Measurements from ENCODE around the gene SYNM.

SYNM gene

GRCh38 chr15:99124641-99125040 is 19.8 kb downstream of the SYNM start:
- TF ChIP-seq TAF1 (IDR thresholded peaks at IDR 0.05; ENCODE audit: borderline replicate concordance, insufficient read depth, low read length) (no peak), SIN3A (IDR thresholded peaks at IDR 0.05; ENCODE audit: borderline replicate concordance, insufficient read depth, low read length) (no peak), POLR2AphosphoS5 (IDR thresholded peaks at IDR 0.05; ENCODE audit: low read depth, low read length) (no peak)
- TF ChIP-seq, protein P1, sequence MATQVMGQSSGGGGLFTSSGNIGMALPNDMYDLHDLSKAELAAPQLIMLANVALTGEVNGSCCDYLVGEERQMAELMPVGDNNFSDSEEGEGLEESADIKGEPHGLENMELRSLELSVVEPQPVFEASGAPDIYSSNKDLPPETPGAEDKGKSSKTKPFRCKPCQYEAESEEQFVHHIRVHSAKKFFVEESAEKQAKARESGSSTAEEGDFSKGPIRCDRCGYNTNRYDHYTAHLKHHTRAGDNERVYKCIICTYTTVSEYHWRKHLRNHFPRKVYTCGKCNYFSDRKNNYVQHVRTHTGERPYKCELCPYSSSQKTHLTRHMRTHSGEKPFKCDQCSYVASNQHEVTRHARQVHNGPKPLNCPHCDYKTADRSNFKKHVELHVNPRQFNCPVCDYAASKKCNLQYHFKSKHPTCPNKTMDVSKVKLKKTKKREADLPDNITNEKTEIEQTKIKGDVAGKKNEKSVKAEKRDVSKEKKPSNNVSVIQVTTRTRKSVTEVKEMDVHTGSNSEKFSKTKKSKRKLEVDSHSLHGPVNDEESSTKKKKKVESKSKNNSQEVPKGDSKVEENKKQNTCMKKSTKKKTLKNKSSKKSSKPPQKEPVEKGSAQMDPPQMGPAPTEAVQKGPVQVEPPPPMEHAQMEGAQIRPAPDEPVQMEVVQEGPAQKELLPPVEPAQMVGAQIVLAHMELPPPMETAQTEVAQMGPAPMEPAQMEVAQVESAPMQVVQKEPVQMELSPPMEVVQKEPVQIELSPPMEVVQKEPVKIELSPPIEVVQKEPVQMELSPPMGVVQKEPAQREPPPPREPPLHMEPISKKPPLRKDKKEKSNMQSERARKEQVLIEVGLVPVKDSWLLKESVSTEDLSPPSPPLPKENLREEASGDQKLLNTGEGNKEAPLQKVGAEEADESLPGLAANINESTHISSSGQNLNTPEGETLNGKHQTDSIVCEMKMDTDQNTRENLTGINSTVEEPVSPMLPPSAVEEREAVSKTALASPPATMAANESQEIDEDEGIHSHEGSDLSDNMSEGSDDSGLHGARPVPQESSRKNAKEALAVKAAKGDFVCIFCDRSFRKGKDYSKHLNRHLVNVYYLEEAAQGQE (IDR thresholded peaks at IDR 0.05; ENCODE audit: insufficient read depth in 1 of 2, low read depth in 2 of 2, low read length in 2 of 2) = no peak

DNA sequence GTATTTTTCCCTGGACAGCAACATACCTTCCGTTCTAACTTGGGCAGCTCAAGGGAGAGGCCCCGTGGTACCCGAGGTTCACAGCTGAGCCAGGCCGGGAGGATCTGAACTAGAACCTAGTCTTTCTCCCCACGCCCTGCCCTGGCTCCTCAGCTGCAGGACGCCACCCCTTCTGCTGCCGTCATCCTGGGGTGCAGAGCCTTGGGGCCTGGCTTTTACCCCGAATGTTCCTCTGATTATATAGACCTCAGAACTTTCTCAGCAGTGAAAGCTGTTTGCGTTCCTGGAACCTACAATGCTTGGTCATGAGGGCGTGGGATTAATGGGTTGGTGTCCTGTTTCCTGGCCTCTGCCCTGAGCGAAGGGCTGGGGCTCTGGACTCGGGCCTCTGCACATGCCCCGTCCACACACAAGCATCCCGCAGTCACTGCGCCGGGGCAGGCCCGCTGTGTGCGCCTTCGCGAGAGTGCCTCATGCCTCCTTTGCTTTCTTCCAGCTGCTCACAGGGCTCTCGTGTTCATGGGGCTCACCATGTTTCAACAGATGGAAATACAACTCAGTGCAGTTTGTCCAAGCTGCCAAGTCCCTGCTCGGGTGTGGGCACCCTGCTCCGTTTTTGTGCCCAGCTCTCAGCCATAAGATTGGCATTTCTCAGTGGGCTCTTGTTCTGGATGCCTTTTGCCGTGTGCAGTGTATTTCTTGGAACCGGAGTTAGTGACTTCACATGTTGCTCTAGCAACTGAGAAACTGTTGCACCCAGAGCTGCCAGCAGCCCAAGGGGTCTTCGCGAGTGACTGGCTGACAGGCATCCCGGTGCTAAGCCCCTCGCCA is 20.4 kb downstream of the SYNM start:
- TF ChIP-seq, protein P1 (IDR thresholded peaks at IDR 0.05; ENCODE audit: insufficient read depth in 1 of 2, low read depth in 2 of 2, low read length in 2 of 2) = no peak
- no peak for TF ChIP-seq FOXP2 (optimal IDR thresholded peaks at IDR 0.05; ENCODE audit: borderline replicate concordance, extremely low read depth, extremely low read length, insufficient read depth)
- TF ChIP-seq SIN3A (IDR thresholded peaks at IDR 0.05; ENCODE audit: borderline replicate concordance, insufficient read depth, low read length) = no peak
- no peak for TF ChIP-seq TAF1 (IDR thresholded peaks at IDR 0.05; ENCODE audit: borderline replicate concordance, insufficient read depth, low read length)
- no peak for TF ChIP-seq POLR2AphosphoS5 (IDR thresholded peaks at IDR 0.05; ENCODE audit: low read depth, low read length)

- no peak for TF ChIP-seq SIN3A (IDR thresholded peaks at IDR 0.05; ENCODE audit: borderline replicate concordance, insufficient read depth, low read length)
- TF ChIP-seq POLR2AphosphoS5 (IDR thresholded peaks at IDR 0.05; ENCODE audit: low read depth, low read length) = no peak
- TF ChIP-seq, protein P1 (IDR thresholded peaks at IDR 0.05; ENCODE audit: insufficient read depth in 1 of 2, low read depth in 2 of 2, low read length in 2 of 2) = no peak
- TF ChIP-seq FOXP2 (optimal IDR thresholded peaks at IDR 0.05; ENCODE audit: borderline replicate concordance, extremely low read depth, extremely low read length, insufficient read depth) = no peak
- TF ChIP-seq TAF1 (IDR thresholded peaks at IDR 0.05; ENCODE audit: borderline replicate concordance, insufficient read depth, low read length) = no peak
Measured at GRCh38 chr15:99126131-99126588, 21.3 kb downstream of the SYNM start.

- no peak for TF ChIP-seq SIN3A (IDR thresholded peaks at IDR 0.05; ENCODE audit: borderline replicate concordance, insufficient read depth, low read length)
- TF ChIP-seq TAF1 (IDR thresholded peaks at IDR 0.05; ENCODE audit: borderline replicate concordance, insufficient read depth, low read length) = no peak
Measured at GRCh38 chr15:99126930-99127329, 22.1 kb downstream of the SYNM start.

DNA sequence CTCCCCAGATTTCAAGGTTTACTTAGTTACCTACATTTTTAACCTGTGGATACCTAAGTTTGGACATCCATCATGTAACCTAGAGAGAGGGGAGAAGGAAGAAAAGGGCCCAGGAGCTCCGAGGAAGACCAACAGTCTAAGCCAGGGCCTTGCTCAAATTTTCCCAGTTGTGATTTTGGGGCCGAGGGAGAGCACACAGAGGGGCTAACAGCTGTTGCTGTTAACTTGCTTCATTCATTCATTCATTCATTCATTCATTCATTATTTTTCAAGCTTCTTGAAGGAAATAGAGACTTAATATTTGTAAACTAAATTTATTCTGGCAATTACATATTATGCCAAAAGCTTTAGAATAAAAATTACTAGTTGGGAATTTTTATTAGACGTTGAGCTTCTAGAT is 22.9 kb downstream of the SYNM start:
- TF ChIP-seq SIN3A (IDR thresholded peaks at IDR 0.05; ENCODE audit: borderline replicate concordance, insufficient read depth, low read length) = no peak
- no peak for TF ChIP-seq FOXP2 (optimal IDR thresholded peaks at IDR 0.05; ENCODE audit: borderline replicate concordance, extremely low read depth, extremely low read length, insufficient read depth)
- TF ChIP-seq, protein P1 (IDR thresholded peaks at IDR 0.05; ENCODE audit: insufficient read depth in 1 of 2, low read depth in 2 of 2, low read length in 2 of 2) = no peak
- no peak for TF ChIP-seq TAF1 (IDR thresholded peaks at IDR 0.05; ENCODE audit: borderline replicate concordance, insufficient read depth, low read length)
- no peak for TF ChIP-seq POLR2AphosphoS5 (IDR thresholded peaks at IDR 0.05; ENCODE audit: low read depth, low read length)

Data from PFSK-1 (cell line).